Measurements from ENCODE around the gene PKIB.
"Not testable (repeated sequence)": the region's sequence is repeated elsewhere in the genome, so short reads cannot be mapped to it uniquely, and the experiment has no call there.

PKIB gene

GRCh38 chr6:122712448-122713137 is 102.4 kb downstream of the PKIB start:
- DNase-seq: no peak

- peak; percentile 87 for DNase-seq
These were observed 102.9 kb downstream of the PKIB start for GRCh38 chr6:122713138-122713537.

GRCh38 chr6:122714059-122714458 is 103.9 kb downstream of the PKIB start:
- DNase-seq: peak; percentile 47

DNA sequence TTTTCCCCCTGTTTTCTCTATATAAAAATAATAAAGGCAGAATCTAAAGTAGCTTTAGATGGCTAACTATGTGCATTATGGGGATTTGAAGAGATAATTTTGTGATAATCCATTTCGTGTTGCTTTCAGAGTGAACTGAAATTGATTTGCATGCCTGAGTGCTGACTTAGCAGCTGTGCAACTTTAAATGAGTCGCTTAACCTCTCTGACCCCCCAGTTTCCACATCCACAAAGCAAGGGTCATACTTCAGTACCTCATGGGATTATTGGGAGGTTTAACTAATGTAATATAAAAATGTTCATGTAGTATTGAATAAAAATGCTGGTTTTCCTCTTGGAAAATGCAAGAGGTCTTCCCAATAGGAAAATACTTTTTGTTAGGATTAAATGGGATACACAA is 105.5 kb downstream of the PKIB start:
- no peak for DNase-seq

DNA sequence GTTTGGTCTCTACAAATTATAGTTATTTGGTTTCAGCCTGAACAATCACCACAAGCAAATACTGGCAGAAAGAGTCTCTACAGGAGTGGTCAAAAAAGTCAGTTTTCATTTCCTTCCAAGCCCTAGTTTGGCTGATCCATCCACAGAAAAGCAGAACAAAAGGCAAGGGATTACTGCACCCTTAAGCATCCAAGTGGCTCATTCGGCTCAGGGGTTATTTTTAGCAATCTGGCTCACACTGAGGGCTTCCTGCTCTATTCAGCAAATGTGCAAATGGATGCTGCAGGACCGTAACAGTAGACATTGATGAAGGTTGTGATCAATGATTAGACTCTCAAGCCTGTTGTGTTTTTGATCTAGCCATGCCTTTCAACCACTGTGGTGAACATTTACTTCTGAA is 107.1 kb downstream of the PKIB start:
- peak; percentile 96 for DNase-seq

DNA sequence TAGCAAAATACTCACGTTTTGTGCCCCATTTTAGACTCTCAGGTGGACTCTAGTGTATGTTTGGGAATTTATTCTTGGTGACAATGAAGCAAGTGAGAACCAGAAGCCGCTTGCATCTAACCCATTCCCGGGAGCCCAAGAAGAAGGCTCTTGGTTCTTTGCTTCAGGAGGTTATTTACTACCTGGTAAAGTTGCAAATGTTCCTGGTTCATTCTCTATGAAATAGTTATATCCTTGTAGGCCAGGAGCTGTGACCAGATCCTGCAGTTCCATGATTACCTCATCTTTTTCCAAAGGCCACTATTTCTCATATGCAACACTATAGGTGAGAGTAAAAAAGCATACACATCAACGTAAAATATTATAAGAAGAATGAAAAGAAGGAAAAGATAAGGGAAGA is 108.4 kb downstream of the PKIB start:
- DNase-seq: peak; percentile 70

DNA sequence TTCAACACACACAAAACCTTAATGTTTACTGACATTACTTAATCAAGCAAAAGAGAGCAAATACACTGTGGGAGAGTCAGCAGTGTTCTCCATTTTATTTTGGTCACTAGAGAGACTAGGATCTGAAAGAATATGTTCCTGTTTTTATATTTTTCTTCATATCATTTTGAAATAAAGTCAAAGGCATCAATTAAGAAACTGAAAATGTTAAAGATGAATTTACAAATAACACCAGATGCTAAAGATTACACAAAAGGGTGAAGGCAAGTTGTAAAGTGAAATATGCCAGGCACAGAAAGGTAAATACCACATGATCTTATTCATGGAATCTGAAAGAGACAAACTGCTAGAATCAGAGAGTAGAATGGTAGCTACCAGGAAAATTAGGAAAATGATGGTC is 109.0 kb downstream of the PKIB start:
- DNase-seq: peak; percentile 85

DNA sequence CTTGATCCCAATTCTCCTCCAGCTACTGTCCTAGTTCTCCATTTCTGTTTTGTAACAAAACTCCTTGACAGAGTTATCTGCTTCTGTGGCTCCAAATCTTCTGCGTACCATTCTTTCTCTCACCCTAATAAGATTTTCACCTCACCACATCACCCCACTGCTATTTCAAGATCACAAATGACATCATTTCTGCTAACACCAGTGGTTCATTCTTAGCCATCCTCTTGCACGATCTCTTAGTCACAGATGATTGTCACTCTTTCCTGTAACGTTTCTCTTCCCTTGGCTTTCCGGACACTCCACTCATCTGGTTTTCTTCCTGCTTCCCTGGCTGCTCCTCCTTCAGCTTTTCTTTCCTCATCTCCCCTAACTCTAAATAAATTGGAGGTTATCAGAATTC is 112.5 kb downstream of the PKIB start:
- DNase-seq: no peak

DNA sequence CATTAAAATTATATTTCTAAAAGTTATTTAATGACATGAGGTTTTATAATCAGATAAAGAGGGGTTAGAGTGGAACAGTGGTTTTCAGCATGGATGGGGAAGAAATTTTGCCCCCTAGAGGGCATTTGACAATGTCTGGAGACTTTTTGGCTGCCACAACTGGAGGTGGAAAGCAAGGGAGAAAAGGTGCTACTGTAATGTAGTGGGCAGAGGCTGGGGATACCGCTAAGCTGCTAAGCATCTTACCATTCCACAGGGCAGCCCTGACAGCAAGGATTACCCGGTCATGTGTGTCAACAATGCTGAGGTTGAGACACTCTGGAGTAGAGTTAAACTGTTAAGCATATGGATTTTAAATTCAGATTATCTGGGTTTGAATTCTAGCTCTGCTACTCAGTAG is 116.4 kb downstream of the PKIB start:
- DNase-seq: peak; percentile 50

GRCh38 chr6:122727244-122727643 is 117.0 kb downstream of the PKIB start:
- DNase-seq: no peak

DNA sequence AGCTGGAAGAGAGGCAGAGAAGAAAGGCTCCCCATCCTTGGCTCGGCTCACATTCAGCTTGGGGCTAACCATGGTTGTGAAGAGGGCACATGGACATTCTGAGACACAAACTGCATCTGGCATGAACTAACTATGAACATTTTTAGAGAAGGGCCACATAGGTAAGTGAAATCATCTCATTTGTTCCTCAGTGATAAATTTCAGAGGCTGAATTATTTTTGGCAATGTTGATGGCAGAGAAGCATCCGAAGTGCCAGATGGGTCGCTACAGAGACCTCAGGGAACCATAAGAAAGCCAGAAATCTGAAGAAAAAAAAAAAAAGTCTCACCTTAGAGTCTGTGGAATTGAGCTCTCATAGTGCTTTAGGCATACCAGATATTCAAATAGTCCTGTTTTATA is 120.1 kb downstream of the PKIB start:
- no peak for DNase-seq

DNA sequence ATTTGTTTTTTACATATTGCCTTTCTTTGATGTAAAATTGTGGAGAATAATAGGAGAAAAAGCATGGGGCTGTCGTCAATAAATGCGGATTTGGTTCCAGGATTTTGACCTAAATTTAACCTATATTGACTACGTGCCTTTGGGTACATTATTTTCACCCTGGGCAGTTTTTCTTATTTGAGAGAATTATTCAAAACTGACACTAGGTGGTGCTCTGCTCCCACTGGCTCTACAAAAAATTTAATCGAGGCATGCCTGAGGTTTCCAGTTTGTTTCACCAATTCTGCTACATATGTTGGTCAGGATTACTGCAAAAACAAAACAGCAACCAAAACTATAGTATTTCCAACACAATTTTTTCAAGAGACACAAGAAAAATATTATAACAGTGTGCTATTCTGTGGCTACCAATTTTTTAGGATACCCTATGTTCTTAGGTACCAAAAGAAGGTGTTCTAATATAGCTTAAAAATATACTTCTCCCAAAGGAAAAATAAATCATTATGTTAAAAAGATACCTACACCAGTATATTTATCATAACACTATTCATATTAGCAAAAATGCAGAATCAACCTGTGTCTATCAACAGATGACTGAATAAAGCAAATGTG is 120.7 kb downstream of the PKIB start:
- peak; percentile 71 for DNase-seq

GRCh38 chr6:122733259-122733658 is 123.1 kb downstream of the PKIB start:
- DNase-seq: peak; percentile 90

DNA sequence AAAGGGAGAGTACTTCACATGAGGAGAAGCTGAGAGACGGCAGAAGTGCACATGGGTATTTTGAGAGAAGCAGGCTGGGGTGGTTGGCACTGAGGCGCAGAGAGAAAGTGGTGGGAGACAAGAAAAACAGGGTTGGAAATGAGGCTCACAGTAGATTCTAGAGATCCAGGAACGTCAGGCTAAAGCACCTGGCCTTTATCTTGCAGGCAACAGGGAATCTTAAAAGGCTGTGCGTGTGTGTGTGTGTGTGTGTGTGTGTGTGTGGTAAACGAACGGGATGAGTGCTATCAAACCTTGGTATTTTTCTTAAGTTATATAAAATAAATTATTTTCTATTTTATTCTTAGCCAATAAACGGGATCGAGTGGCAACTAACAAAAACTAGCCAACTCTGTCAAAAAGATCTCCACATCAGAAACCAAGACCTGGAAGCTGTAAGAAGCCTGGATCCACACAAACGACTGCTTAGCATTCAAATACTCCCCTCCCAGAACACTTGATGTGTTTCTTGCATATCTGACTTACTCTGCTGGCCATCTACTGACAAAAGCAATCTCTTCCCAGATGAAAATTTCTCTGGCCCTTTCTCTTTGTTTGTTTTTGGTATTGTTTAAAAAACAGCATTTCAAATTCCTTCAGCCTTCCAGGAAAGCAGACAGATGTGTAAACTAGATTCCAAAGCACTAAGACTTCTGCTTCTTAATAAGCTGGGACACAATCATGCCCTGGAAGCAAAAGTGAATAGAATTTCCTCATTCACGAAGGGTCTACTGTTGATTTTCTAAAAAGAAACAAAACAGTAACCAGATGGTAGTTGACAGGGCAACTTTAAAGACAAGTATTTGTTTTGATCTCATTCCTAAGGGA is 124.6 kb downstream of the PKIB start:
- DNase-seq: no peak

DNA sequence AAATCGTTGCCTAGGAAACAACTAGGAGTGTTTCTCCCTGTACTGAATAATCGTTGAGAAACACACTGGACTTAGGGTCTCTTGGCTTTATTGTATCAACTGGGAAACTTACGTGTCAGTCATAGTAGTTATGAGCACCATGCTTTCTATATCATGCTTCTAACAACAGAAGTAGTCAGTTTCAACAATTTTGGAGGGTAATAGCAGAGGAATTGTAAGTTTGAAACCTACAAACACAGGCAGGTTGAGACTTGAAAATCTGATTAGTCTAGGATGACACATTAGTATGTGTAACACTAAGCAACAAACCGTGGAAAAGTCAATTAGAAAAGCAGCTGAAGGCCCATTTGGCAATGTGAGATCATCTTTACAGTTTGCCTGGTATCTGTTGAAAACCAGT is 125.4 kb downstream of the PKIB start:
- peak; percentile 83 for DNase-seq

GRCh38 chr6:122736163-122736562 is 126.0 kb downstream of the PKIB start:
- DNase-seq: peak; percentile 83

GRCh38 chr6:122736616-122737015 is 126.4 kb downstream of the PKIB start:
- DNase-seq: peak; percentile 49

GRCh38 chr6:122740091-122740490 is 129.9 kb downstream of the PKIB start:
- DNase-seq: no peak

DNA sequence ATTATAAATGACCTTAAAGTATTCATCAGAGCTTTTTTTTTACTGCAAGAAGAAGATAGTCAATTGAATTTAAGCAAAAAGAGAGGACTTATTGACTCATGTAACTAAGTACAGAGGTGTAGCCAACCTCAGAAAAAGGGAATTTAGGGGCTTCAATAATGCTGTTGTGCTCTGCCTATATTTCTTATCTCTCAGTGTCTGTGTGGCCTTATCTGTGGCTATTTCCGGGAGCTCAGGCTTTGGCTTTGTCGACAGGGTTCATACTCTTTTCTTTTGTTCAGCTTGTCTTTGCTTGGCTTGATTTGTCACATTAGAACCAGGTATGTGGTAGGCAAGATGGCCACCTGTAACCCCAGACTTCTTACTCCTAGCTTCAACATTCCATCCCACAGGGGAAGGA is 130.7 kb downstream of the PKIB start:
- no peak for DNase-seq

DNA sequence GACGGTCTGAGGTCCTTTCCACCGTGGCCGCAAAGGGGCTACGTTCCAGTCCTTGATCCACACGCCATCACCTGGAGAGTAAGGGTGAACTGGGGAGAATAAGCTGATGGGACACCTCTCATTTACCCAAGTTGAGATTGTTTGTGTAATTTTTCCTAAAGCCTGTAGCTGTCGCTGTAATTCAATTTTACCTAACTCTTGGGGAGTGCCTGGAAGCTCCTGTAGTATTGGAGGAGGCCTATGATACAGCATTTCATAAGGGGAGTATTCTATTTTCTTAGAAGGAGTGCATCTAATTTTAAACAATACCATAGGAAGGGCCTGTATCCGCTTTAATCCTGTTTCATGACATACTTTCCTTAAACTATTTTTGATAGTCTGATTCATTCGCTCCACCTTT is 134.0 kb downstream of the PKIB start:
- DNase-seq: peak; percentile 29

DNA sequence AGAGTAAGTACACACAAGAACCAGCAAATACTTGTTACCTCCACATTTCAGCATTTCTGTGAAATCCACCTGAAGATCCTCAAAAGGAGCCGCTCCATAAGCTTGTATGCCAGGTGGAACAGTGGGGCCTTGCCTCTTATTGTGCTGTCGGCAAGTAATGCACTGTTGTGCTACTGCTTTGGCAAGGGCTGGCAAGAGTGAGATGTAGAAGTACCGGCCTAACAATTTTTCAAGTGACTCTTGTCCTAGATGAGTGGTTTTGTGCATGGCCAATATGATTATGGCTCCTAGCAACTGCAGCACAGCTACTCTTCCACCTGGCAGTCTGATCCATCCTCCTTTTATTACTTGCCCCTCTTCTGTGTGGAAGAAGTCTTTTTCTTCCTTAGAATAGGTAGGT is 134.7 kb downstream of the PKIB start:
- DNase-seq: not testable (repeated sequence)

GRCh38 chr6:122746688-122747087 is 136.5 kb downstream of the PKIB start:
- DNase-seq: no peak

- no peak for DNase-seq
These were observed 137.4 kb downstream of the PKIB start for GRCh38 chr6:122747573-122747972.

DNA sequence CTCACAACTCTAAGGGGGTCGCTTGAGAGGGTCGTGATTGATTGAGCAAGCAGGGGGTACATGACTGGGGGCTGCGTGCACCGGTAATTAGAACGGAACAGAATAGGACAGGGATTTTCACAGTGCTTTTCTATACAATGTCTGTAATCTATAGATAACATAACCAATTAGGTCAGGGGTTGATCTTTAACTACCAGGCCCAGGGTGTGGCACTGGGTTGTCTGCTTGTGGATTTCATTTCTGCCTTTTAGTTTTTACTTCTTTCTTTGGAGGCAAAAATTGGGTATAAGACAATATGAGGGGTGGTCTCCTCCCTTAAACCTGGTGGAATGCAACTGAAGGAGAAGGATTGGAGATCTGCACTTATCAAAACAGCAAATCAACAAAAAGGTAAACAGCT is 138.7 kb downstream of the PKIB start:
- not testable (repeated sequence) for DNase-seq

All from NCI-H146 (cell line).